ENCODE results near the gene STARD9.

DNA sequence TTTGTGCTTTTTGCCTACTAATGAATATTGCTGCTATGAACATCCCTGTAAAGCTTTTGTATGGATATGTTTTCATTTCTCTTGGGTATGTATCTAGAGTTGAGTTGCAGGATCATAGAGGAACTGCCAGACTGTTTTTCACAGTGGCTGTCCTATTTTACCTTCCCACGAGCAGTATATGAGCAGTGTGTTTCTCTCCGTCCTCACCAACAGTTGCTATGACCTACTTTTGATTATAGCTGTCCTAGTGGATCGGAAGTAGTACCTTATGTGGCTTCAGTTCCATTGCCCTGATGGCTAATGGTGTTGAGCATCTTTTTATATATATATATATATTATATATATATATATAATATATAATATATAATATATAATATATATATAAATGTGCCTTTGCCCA is 136.3 kb downstream of the STARD9 start:
- TF ChIP-seq, protein P1, sequence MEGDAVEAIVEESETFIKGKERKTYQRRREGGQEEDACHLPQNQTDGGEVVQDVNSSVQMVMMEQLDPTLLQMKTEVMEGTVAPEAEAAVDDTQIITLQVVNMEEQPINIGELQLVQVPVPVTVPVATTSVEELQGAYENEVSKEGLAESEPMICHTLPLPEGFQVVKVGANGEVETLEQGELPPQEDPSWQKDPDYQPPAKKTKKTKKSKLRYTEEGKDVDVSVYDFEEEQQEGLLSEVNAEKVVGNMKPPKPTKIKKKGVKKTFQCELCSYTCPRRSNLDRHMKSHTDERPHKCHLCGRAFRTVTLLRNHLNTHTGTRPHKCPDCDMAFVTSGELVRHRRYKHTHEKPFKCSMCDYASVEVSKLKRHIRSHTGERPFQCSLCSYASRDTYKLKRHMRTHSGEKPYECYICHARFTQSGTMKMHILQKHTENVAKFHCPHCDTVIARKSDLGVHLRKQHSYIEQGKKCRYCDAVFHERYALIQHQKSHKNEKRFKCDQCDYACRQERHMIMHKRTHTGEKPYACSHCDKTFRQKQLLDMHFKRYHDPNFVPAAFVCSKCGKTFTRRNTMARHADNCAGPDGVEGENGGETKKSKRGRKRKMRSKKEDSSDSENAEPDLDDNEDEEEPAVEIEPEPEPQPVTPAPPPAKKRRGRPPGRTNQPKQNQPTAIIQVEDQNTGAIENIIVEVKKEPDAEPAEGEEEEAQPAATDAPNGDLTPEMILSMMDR (conservative IDR thresholded peaks at IDR 0.05 in 1 of 2, IDR thresholded peaks at IDR 0.05 in 1 of 2; ENCODE audit: extremely low read depth in 1 of 2, insufficient read depth in 1 of 2, low read depth in 1 of 2, low read length in 2 of 2) = no peak
- no peak for TF ChIP-seq EZH2 (IDR thresholded peaks at IDR 0.05; ENCODE audit: borderline replicate concordance, low read length)

Data from mammary epithelial cell (primary cell).